T-helper 17 cell (primary cell): Measurements from ENCODE around the gene APOB. TPM values are rescaled to one million over a fixed set of nuclear protein-coding genes. Genes with fewer than 3 reads are reported as not detected.

Experiments
- ATAC-seq: fragments of 150-1000 bp; cut with Tn5 transposase; 2 replicates; pipeline ENCODE4 v1.10.0; 2021; ENCODE audit warnings: mild to moderate bottlenecking, moderate library complexity
- DNase-seq, 3 donors: peaks; one replicate each; pipeline versions ENCODE4 v3.0.0 to v3.0.0-alpha.2; 2020 to 2021
- H3K9me3 ChIP-seq: one replicate; pipeline ENCODE4 v1.7.0; 2013; ENCODE audit warnings: low read length, mild to moderate bottlenecking; ENCODE audit not compliant: control insufficient read depth, poor library complexity, severe bottlenecking
- H3K27ac Mint-ChIP-seq: one replicate; pipeline ENCODE4 v1.8.0; 2022; ENCODE audit warnings: mild to moderate bottlenecking, moderate library complexity, mixed read lengths
- H3K27me3 Mint-ChIP-seq: one replicate; pipeline ENCODE4 v1.8.0; 2022; ENCODE audit warnings: mixed read lengths
- H3K36me3 Mint-ChIP-seq: one replicate; pipeline ENCODE4 v1.8.0; 2022; ENCODE audit warnings: low read depth, mixed read lengths
- H3K4me1 Mint-ChIP-seq: one replicate; pipeline ENCODE4 v1.8.0; 2022; ENCODE audit warnings: mild to moderate bottlenecking, mixed read lengths
- H3K4me3 Mint-ChIP-seq: one replicate; pipeline ENCODE4 v1.8.0; 2022; ENCODE audit warnings: mild to moderate bottlenecking, moderate library complexity, mixed read lengths
- total RNA-seq, 4 donors: library from RNA in 2 of 4; stranded (reverse) in 2 of 4; gene quantifications; one replicate each; pipeline ENCODE4 v1.2.3 and lab custom pipeline; 2022 to 2026

The APOB gene
- total RNA-seq, 2 donors from 2014 or later, result not detected

GRCh38 chr2:21013043-21013816 lies 30.6 kb downstream of the APOB start:
- Mint-ChIP-seq H3K27ac (no peak overlapping the region), H3K27me3 (peaks cover 26% of the 10 kb centered on the region), H3K4me3 (no peak overlapping the region), H3K4me1 (no peaks in the 10 kb centered on the region), H3K36me3 (no peaks in the 10 kb centered on the region)
- DNase-seq (no peak), ATAC-seq (no peak)
- H3K9me3 ChIP-seq, result no peaks in the 10 kb centered on the region

GRCh38 chr2:21012557-21012937 lies 31.3 kb downstream of the APOB start:
- Mint-ChIP-seq H3K4me1 (no peaks in the 10 kb centered on the region), H3K27me3 (peaks cover 33% of the 10 kb centered on the region), H3K36me3 (no peaks in the 10 kb centered on the region), H3K27ac (no peak overlapping the region), H3K4me3 (no peak overlapping the region)
- DNase-seq (no peak), ATAC-seq (no peak)
- no peaks in the 10 kb centered on the region for H3K9me3 ChIP-seq

- DNase-seq (no peak), ATAC-seq (no peak)
- no peaks in the 10 kb centered on the region for H3K36me3 Mint-ChIP-seq
- H3K4me1 Mint-ChIP-seq, result no peaks in the 10 kb centered on the region
- H3K27me3 Mint-ChIP-seq, result peaks cover 33% of the 10 kb centered on the region
- no peak overlapping the region for H3K4me3 Mint-ChIP-seq
- no peaks in the 10 kb centered on the region for H3K9me3 ChIP-seq
- no peak overlapping the region for H3K27ac Mint-ChIP-seq
These were observed 31.9 kb downstream of the APOB start for GRCh38 chr2:21011876-21012556.

DNA sequence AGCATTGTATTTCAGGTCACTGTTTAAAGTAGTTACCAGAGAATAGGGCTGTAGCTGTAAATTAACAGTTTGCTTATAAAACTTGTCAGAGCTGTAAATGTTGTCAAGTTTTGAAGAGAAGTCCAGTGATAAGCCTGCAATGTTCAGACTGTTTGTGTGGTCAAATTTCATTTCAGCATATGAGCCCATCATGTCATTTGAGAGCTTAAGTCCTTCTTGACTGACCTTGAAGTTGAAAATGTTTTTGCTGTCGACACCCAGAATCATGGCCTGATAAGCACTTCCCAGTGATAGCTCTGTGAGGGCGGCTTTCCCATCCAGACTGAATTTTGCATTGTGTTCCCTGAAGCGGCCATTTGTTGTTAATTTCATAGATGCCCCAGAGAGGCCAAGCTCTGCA lies 32.4 kb downstream of the APOB start:
- no peak overlapping the region for H3K4me3 Mint-ChIP-seq
- ATAC-seq (no peak), DNase-seq (no peak)
- no peaks in the 10 kb centered on the region for H3K36me3 Mint-ChIP-seq
- no peaks in the 10 kb centered on the region for H3K4me1 Mint-ChIP-seq
- H3K27ac Mint-ChIP-seq, result no peak overlapping the region
- H3K27me3 Mint-ChIP-seq, result peaks cover 32% of the 10 kb centered on the region
- no peaks in the 10 kb centered on the region for H3K9me3 ChIP-seq

DNA sequence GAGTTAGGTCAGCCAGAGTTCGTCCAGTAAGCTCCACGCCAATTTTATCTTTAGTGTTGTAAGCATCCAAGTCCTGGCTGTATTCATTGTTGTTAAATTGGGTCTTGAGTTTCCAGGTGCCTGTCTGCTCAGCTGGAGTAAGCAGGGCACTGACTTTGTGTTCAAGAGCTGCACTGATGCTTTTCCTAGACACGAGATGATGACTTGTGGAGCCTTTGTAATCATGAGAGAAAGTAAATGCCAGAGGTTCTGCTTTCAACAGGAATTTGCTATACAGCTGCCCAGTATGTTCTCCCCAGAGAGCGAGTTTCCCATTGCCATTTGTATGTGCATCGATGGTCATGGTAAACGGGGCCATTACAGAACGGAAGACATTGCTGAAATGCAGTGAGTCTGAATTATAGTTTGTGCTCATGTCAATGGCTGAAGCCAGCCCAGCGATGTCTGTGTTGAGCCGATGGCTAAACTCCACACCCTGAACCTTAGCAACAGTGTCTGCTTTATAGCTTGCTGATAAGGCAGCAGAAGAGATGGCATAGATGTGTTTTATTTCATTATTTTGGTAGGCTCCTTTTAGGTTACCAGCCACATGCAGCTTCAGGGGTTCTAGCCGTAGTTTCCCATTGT lies 32.9 kb downstream of the APOB start:
- no peaks in the 10 kb centered on the region for H3K9me3 ChIP-seq
- peaks cover 28% of the 10 kb centered on the region for H3K27me3 Mint-ChIP-seq
- no peak overlapping the region for H3K27ac Mint-ChIP-seq
- ATAC-seq, result no peak
- no peaks in the 10 kb centered on the region for H3K4me1 Mint-ChIP-seq
- H3K4me3 Mint-ChIP-seq, result no peak overlapping the region
- DNase-seq, result no peak
- H3K36me3 Mint-ChIP-seq, result no peaks in the 10 kb centered on the region

DNA sequence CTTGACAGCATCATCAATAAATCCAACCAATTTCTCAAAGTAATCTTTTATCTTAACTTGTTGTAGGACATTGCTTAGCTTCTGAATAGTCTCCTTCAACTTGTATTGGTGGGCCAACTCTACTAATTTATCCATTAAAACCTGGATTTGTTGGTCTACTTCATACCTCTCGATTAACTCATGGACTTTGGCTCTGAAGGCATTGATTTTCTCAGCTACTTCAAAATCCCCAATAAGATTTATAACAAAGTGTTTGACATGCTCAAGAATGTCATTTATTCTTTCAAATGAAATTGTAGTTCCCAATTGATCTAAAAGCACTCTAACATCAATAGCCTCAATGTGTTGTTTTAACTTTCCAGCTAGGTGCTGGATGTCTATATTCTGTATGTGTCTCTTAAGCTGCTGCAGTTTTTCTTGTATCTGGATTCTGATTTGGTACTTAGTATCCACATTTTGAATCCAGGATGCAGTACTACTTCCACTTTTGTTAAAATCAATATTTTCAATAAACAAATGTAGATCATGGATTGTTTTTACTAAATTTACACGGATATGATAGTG lies 34.1 kb downstream of the APOB start:
- no peak overlapping the region for H3K27ac Mint-ChIP-seq
- no peaks in the 10 kb centered on the region for H3K4me1 Mint-ChIP-seq
- no peaks in the 10 kb centered on the region for H3K36me3 Mint-ChIP-seq
- peaks cover 35% of the 10 kb centered on the region for H3K27me3 Mint-ChIP-seq
- DNase-seq, result no peak
- no peaks in the 10 kb centered on the region for H3K9me3 ChIP-seq
- ATAC-seq, result no peak
- H3K4me3 Mint-ChIP-seq, result no peak overlapping the region

GRCh38 chr2:21008790-21009661 lies 34.8 kb downstream of the APOB start:
- DNase-seq (no peak), ATAC-seq (no peak)
- Mint-ChIP-seq H3K27ac (no peak overlapping the region), H3K4me3 (no peak overlapping the region), H3K36me3 (no peaks in the 10 kb centered on the region), H3K27me3 (peaks cover 40% of the 10 kb centered on the region), H3K4me1 (no peaks in the 10 kb centered on the region)
- no peaks in the 10 kb centered on the region for H3K9me3 ChIP-seq

GRCh38 chr2:21008014-21008789 lies 35.7 kb downstream of the APOB start:
- no peak for DNase-seq
- no peak for ATAC-seq
- Mint-ChIP-seq H3K27ac (no peak overlapping the region), H3K36me3 (peaks cover 2% of the 10 kb centered on the region), H3K4me3 (no peak overlapping the region), H3K4me1 (no peaks in the 10 kb centered on the region), H3K27me3 (peaks cover 45% of the 10 kb centered on the region)
- no peaks in the 10 kb centered on the region for H3K9me3 ChIP-seq

GRCh38 chr2:21007129-21008013 lies 36.5 kb downstream of the APOB start:
- Mint-ChIP-seq H3K4me1 (no peaks in the 10 kb centered on the region), H3K36me3 (peaks cover 2% of the 10 kb centered on the region), H3K27ac (no peak overlapping the region), H3K4me3 (no peak overlapping the region), H3K27me3 (peaks cover 40% of the 10 kb centered on the region)
- no peaks in the 10 kb centered on the region for H3K9me3 ChIP-seq
- DNase-seq (no peak), ATAC-seq (no peak)

DNA sequence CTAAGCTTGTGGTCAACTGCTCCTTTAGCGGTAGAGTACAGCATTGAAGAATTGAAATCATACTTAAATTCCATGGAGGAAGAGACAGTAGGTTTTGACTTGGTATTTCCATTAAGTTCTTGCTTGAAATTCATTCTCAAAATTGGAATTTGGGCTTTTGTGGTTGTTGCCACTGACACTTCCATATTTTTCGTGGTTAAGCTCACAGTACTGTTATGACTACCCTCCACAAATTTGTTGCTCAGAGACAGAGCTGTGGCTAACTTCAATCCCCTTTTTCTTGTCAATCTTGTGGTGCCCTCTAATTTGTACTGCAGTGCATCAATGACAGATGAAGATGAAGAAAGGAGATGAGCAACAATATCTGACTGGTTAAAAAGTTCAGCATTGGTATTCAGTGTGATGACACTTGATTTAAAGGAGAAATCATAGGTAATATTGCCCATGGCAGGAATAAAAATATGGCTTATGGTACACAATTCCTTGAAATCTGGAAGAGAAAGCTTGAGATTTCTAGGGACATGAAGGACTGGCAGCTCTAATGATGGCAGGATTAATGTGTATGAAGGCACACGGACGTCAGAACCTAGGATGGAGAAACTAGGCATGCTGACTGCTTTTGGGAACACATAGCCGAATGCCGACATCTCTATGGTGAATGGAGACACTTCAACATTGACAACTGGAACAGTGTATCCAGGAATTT lies 37.3 kb downstream of the APOB start:
- Mint-ChIP-seq H3K4me1 (no peaks in the 10 kb centered on the region), H3K4me3 (no peak overlapping the region), H3K27me3 (peaks cover 35% of the 10 kb centered on the region), H3K36me3 (peaks cover 2% of the 10 kb centered on the region), H3K27ac (no peak overlapping the region)
- ATAC-seq, result no peak
- DNase-seq, result no peak
- H3K9me3 ChIP-seq, result no peaks in the 10 kb centered on the region

DNA sequence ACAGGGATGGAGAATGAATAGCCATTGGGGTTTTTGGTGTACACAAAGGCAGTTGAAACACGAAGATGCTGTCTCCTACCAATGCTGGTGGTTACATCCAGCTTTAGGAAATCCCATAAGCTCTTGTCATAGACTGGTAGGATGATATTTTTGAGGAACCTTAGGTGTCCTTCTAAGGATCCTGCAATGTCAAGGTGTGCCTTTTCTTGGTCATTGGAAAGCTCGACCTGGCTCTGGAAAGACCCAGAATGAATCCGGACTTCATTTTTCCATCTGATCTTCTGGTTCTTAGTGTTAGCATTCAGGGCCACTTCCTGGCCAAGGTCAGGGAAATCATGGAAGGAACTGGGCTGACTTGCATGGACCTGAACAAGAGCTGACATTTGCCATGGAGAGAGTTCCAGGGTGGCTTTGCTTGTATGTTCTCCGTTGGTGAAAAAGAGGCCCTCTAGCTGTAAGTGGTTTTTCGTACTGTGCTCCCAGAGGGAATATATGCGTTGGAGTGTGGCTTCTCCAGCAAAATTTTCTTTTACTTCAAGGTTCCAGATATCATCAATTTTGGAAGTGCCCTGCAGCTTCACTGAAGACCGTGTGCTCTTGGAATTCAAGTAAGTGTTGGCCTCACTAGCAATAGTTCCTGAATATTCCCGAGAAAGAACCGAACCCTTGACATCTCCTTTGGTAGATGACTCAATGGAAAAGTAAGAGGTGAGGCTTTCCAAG lies 38.0 kb downstream of the APOB start:
- no peaks in the 10 kb centered on the region for H3K4me1 Mint-ChIP-seq
- no peak overlapping the region for H3K4me3 Mint-ChIP-seq

More for the DNA sequence above, 38.0 kb downstream of the APOB start:
- Mint-ChIP-seq H3K27me3 (peaks cover 35% of the 10 kb centered on the region), H3K27ac (no peak overlapping the region), H3K36me3 (peaks cover 2% of the 10 kb centered on the region)
- DNase-seq (no peak), ATAC-seq (no peak)
- H3K9me3 ChIP-seq, result no peaks in the 10 kb centered on the region
